C4-2B (cell line): ENCODE data around the gene TASP1.

Source experiments
- H3K27ac ChIP-seq: fragments of 450-650 bp; 2 replicates; pipeline ENCODE4 v1.5.1; 2017
- CTCF ChIP-seq: fragments of 450-650 bp; conservative IDR thresholded peaks from 2 replicates; pipeline ENCODE4 v1.5.1; 2017; ENCODE audit warnings: mild to moderate bottlenecking
- ZFX ChIP-seq: fragments of 450-650 bp; IDR thresholded peaks from 2 replicates; pipeline ENCODE4 v1.6.1; 2017

TASP1 gene

GRCh38 chr20:13510837-13511488, 127.8 kb downstream of the TASP1 start:
- no peak overlapping the region for H3K27ac ChIP-seq
- TF ChIP-seq CTCF, result no peak
- no peak for TF ChIP-seq ZFX

GRCh38 chr20:13507646-13508045, 131.1 kb downstream of the TASP1 start:
- no peak overlapping the region for H3K27ac ChIP-seq
- TF ChIP-seq CTCF (no peak), ZFX (no peak)

GRCh38 chr20:13501500-13501899, 137.2 kb downstream of the TASP1 start:
- TF ChIP-seq CTCF, result no peak
- no peak for TF ChIP-seq ZFX
- no peak overlapping the region for H3K27ac ChIP-seq

GRCh38 chr20:13494019-13494418, 144.7 kb downstream of the TASP1 start:
- no peak overlapping the region for H3K27ac ChIP-seq
- TF ChIP-seq CTCF, result no peak
- no peak for TF ChIP-seq ZFX

- no peak for TF ChIP-seq ZFX
- no peak for TF ChIP-seq CTCF
- no peak overlapping the region for H3K27ac ChIP-seq
Observed at GRCh38 chr20:13493143-13493542, 145.6 kb downstream of the TASP1 start.

- TF ChIP-seq ZFX (no peak), CTCF (no peak)
- H3K27ac ChIP-seq, result no peak overlapping the region
Observed at GRCh38 chr20:13492001-13492481, 146.7 kb downstream of the TASP1 start.

GRCh38 chr20:13487202-13487601, 151.5 kb downstream of the TASP1 start:
- no peak overlapping the region for H3K27ac ChIP-seq

More at GRCh38 chr20:13487202-13487601, 151.5 kb downstream of the TASP1 start:
- TF ChIP-seq CTCF, result no peak
- TF ChIP-seq ZFX, result no peak
